ENCODE measurements around the gene GPR142.

DNA sequence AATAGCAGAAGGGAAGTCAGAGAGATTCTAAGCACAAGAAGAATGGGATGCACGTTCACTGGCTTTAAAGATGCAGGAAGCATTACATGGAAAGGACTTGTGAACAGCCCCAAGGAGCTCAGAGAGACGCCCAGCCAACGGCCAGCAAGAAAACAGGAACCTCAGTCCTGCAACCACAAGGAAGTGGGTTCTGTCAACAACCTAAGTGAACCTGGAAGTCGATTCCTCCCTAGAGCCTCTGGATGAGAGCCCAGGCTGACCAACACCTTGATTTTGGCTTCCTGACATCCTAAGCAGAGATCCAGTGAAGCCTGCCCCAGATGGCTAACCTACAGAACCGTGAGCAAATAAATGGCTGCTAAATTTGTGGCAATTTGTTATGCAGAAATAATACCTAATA is 24.5 kb downstream of the GPR142 start:
- TF ChIP-seq EZH2 (IDR thresholded peaks at IDR 0.05; ENCODE audit: borderline replicate concordance, low read length), result no peak
- TF ChIP-seq, protein P1, sequence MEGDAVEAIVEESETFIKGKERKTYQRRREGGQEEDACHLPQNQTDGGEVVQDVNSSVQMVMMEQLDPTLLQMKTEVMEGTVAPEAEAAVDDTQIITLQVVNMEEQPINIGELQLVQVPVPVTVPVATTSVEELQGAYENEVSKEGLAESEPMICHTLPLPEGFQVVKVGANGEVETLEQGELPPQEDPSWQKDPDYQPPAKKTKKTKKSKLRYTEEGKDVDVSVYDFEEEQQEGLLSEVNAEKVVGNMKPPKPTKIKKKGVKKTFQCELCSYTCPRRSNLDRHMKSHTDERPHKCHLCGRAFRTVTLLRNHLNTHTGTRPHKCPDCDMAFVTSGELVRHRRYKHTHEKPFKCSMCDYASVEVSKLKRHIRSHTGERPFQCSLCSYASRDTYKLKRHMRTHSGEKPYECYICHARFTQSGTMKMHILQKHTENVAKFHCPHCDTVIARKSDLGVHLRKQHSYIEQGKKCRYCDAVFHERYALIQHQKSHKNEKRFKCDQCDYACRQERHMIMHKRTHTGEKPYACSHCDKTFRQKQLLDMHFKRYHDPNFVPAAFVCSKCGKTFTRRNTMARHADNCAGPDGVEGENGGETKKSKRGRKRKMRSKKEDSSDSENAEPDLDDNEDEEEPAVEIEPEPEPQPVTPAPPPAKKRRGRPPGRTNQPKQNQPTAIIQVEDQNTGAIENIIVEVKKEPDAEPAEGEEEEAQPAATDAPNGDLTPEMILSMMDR (conservative IDR thresholded peaks at IDR 0.05 in 1 of 2, IDR thresholded peaks at IDR 0.05 in 1 of 2; ENCODE audit: extremely low read depth in 1 of 2, insufficient read depth in 1 of 2, low read depth in 1 of 2, low read length in 2 of 2), result no peak
